Measurements from ENCODE around the gene TMA7. TPM values are rescaled to one million over a fixed set of nuclear protein-coding genes. Genes with fewer than 3 reads are reported as not detected.

The TMA7 gene
- total and polyA plus RNA-seq, 2 of the 13 experiments (the other 11 are each of a cell fraction or from before 2014, with no cell fraction given): 100 to 486 TPM

DNA sequence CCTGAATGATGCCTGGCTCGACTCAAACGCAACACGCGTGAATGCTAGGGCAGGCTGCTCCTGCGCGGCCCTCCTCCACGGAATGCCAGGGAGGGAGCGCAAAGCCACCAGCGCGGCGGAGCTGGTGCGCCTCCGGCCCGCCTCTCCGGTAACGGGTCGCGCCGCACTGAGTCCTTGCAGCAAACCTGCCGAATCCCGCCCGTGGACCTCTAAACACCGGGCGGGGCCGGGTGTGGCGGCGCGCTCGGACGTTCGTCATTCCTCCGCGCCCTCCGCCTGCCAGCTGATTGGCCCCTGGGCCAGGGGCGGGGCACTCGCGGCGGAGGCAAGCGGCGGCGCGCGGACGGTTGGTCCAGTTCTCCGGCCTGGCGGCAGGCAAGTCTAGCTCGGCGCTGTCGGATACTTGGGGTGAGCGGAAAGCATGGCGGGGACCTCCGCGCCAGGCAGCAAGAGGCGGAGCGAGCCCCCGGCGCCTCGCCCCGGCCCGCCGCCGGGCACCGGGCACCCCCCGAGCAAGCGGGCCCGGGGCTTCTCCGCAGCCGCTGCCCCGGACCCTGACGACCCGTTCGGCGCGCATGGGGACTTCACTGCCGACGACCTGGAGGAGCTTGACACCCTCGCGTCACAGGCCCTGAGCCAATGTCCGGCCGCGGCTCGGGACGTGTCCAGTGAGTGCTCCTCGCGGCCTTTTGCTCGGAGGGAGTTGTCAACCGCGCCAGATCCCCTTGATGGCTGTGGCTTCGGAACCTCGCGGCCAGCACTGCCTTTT lies 6.6 kb downstream of the TMA7 start, which contains the start of gene ATRIP (continued):
- no peak for TF ChIP-seq TEAD2 (CRISPR knock-in tag; IDR thresholded peaks at IDR 0.05)
- peak; percentile 88 for TF ChIP-seq ZNF639 (CRISPR knock-in tag; conservative IDR thresholded peaks at IDR 0.05)
- no peak for TF ChIP-seq ZFP1 (CRISPR knock-in tag; IDR thresholded peaks at IDR 0.05)
- TF ChIP-seq HNRNPUL1 (IDR thresholded peaks at IDR 0.05; ENCODE audit: low read depth, low read length): 0 out of 2 replicates have a peak, but pooled peaks have one; percentile 65
- TF ChIP-seq ZNF672 (CRISPR knock-in tag; IDR thresholded peaks at IDR 0.05): 0 out of 2 replicates have a peak, but pooled peaks have one; percentile 62
- TF ChIP-seq ZFP90 (CRISPR knock-in tag; IDR thresholded peaks at IDR 0.05; ENCODE audit: borderline replicate concordance): peak; percentile 75
- TF ChIP-seq HOXD1 (CRISPR knock-in tag; IDR thresholded peaks at IDR 0.05): peak; percentile 95

DNA sequence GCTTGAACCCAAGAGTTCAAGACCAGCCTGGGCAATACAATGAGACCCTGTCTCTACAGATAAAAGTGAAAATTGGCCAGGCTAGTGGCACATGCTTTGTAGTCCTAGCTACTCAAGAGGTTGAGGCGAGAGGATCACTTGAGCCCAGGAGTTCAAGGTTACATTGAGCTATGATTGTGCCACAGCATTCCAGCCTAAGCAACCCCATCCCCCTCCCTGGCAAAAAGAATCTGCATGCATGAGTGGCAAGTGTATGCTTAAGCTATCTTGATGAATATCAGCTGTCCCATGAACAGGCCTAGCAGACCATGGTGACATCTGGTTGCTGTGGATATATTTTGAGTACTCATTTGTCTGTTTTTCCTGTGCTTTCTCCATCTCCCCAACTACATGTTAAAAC lies 11.2 kb downstream of the TMA7 start:
- Histone ChIP-seq H3K36me3 (replicated peaks in 1 of 2; ENCODE audit: control insufficient read depth in 1 of 2, insufficient read depth in 2 of 2, low read length in 2 of 2) (peaks cover 6 to 13% of the 10 kb centered on the region in 2 experiments), H3K4me3 (replicated peaks in 1 of 3; ENCODE audit: insufficient read depth in 1 of 3, low read depth in 2 of 3, low read length in 3 of 3) (no peak overlapping the region), H3K9ac (ENCODE audit: insufficient read depth, low read depth, low read length) (no peak overlapping the region), H3K4me1 (ENCODE audit: insufficient read depth, low read length) (peaks cover 38% of the 10 kb centered on the region), H4K20me1 (ENCODE audit: insufficient read depth, low read length) (no peaks in the 10 kb centered on the region), H3K79me2 (ENCODE audit: insufficient read depth, low read length) (peaks cover 9% of the 10 kb centered on the region), H3K9me3 (ENCODE audit: low read length) (no peaks in the 10 kb centered on the region), H3K27me3 (ENCODE audit: control insufficient read depth in 1 of 2, insufficient read depth in 2 of 2, low read length in 2 of 2) (no peaks in the 10 kb centered on the region; a peak in 1 of 5 replicates), H3K4me2 (ENCODE audit: low read depth, low read length) (0 out of 2 replicates have a peak overlapping the region, but pooled peaks have one; percentile 6), H3K27ac (ENCODE audit: extremely low read length, insufficient read depth, low read length) (peak overlapping the region; percentile 45), H2AFZ (ENCODE audit: low read length) (no peak overlapping the region)
- in situ Hi-C loops (cut with HindIII; ENCODE audit: extremely low pct_ligation_motif_present, low pct_unique_long_range_greater_than_20kb): no loop called here
- POLR2A ChIA-PET: interaction anchor here (1.0 to 3.2 kb wide), 10 partner anchors 10 to 105 kb away, joined by 3 to 29 read pairs (median 5); partner anchors contain the start of genes CCDC51, PFKFB4 and TMA7
- no TSS peak for BruUV-seq (replicated peaks)
- no CpG with 5 or more reads among the region's 1 CpG for WGBS (ENCODE audit: low lambda C conversion rate)
- peak; percentile 81 for DNase-seq (ENCODE audit: low spot score)
- intact Hi-C loops (cut with micrococcal nuclease; ENCODE audit: unreplicated experiment): no loop called here
- FAIRE-seq: peak; percentile 75
- CTCF ChIA-PET (ENCODE audit: low intra/inter-chr PET ratio, low total read pairs): no interaction called here
- ATAC-seq: peak; percentile 24
- TF ChIP-seq KDM3A (CRISPR knock-in tag; IDR thresholded peaks at IDR 0.05; ENCODE audit: low read depth) (no peak), CSRNP2 (CRISPR knock-in tag; conservative IDR thresholded peaks at IDR 0.05; ENCODE audit: low read depth) (no peak), ZNF432 (CRISPR knock-in tag; IDR thresholded peaks at IDR 0.05; ENCODE audit: borderline replicate concordance) (no peak), MTA3 (CRISPR knock-in tag; IDR thresholded peaks at IDR 0.05) (no peak), EZH2 (conservative IDR thresholded peaks at IDR 0.05; ENCODE audit: low read depth, low read length) (no peak), CBFB (CRISPR knock-in tag; IDR thresholded peaks at IDR 0.05) (no peak), SP2 (CRISPR knock-in tag; IDR thresholded peaks at IDR 0.05) (no peak), ZMYM4 (CRISPR knock-in tag; IDR thresholded peaks at IDR 0.05) (0 out of 2 replicates have a peak, but pooled peaks have one; percentile 32), THAP11 (CRISPR knock-in tag; IDR thresholded peaks at IDR 0.05) (peak; percentile 29; the same call in 1 of the 2 replicates)
- TF ChIP-seq, protein P1, sequence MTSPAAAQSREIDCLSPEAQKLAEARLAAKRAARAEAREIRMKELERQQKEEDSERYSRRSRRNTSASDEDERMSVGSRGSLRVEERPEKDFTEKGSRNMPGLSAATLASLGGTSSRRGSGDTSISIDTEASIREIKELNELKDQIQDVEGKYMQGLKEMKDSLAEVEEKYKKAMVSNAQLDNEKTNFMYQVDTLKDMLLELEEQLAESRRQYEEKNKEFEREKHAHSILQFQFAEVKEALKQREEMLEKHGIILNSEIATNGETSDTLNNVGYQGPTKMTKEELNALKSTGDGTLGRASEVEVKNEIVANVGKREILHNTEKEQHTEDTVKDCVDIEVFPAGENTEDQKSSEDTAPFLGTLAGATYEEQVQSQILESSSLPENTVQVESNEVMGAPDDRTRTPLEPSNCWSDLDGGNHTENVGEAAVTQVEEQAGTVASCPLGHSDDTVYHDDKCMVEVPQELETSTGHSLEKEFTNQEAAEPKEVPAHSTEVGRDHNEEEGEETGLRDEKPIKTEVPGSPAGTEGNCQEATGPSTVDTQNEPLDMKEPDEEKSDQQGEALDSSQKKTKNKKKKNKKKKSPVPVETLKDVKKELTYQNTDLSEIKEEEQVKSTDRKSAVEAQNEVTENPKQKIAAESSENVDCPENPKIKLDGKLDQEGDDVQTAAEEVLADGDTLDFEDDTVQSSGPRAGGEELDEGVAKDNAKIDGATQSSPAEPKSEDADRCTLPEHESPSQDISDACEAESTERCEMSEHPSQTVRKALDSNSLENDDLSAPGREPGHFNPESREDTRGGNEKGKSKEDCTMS (CRISPR knock-in tag; conservative IDR thresholded peaks at IDR 0.05): no peak
